AG09309 (cell line): ENCODE measurements around the gene ANO10.

Experiments used
- DNase-seq: peaks from one replicate; pipeline ENCODE4 v3.0.0-alpha.2; 2010; ENCODE audit warnings: low read depth
- H3K4me3 ChIP-seq: 2 replicates; pipeline ENCODE4 v1.5.1; 2011; ENCODE audit warnings: mild to moderate bottlenecking, low read depth, low read length, moderate library complexity; ENCODE audit not compliant: control insufficient read depth
- CTCF ChIP-seq: IDR thresholded peaks from 2 replicates; pipeline ENCODE4 v1.5.1; 2011; ENCODE audit warnings: mild to moderate bottlenecking, low read depth, low read length, inconsistent platforms; ENCODE audit not compliant: insufficient read depth, control insufficient read depth; ENCODE audit errors: missing control alignments

Gene ANO10

GRCh38 chr3:43624619-43625305, 3.0 kb upstream of the ANO10 start:
- no peak for DNase-seq
- H3K4me3 ChIP-seq, result no peak overlapping the region
- no peak for TF ChIP-seq CTCF

GRCh38 chr3:43620831-43621655, 768 bp downstream of the ANO10 start:
- no peak for DNase-seq
- H3K4me3 ChIP-seq, result peak overlapping the region; percentile 90
- no peak for TF ChIP-seq CTCF

GRCh38 chr3:43619588-43619987, 2.2 kb downstream of the ANO10 start:
- TF ChIP-seq CTCF, result no peak
- H3K4me3 ChIP-seq, result no peak overlapping the region
- no peak for DNase-seq

GRCh38 chr3:43618142-43618541, 3.7 kb downstream of the ANO10 start:
- no peak for DNase-seq
- no peak overlapping the region for H3K4me3 ChIP-seq
- no peak for TF ChIP-seq CTCF

- H3K4me3 ChIP-seq, result no peak overlapping the region
- TF ChIP-seq CTCF, result no peak
- no peak for DNase-seq
Observed at GRCh38 chr3:43616034-43616433, 5.8 kb downstream of the ANO10 start.

DNA sequence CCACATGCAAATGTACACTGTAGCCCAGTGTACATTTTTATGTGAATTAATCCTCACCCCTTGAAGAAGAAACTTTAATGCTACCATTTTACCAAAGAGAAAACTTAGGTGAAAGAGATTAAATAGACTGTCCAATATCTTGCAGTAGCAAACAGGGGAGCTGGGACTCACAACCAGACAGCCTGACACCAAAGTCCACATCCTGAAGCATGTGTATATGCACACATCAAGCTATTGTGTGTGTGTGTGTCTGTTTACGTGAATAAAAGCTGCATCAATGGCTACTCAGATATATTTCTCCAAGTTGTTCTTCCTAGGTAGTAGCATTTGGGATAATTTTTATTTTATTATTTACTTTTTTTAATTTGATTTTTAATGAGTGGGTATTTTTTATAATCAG, 6.7 kb downstream of the ANO10 start:
- no peak overlapping the region for H3K4me3 ChIP-seq
- TF ChIP-seq CTCF, result no peak
- no peak for DNase-seq
